Measurements from ENCODE around the gene MRFAP1L1.
"Not testable (repeated sequence)": the region's sequence is repeated elsewhere in the genome, so short reads cannot be mapped to it uniquely, and the experiment has no call there.

Gene MRFAP1L1

GRCh38 chr4:6728320-6729029, 18.8 kb upstream of the MRFAP1L1 start:
- Histone ChIP-seq H3K27me3 (replicated peaks; ENCODE audit: insufficient read depth, low read length) (peaks cover 17% of the 10 kb centered on the region), H3K79me2 (ENCODE audit: low read length) (no peaks in the 10 kb centered on the region), H2AFZ (ENCODE audit: low read length) (no peak overlapping the region), H3K36me3 (replicated peaks; ENCODE audit: insufficient read depth, low read length) (no peaks in the 10 kb centered on the region), H3K4me3 (ENCODE audit: low read length) (no peak overlapping the region), H4K20me1 (ENCODE audit: insufficient read depth, low read length) (no peaks in the 10 kb centered on the region; the same call in 1 of the 2 replicates), H3K9ac (ENCODE audit: low read length) (no peak overlapping the region), H3K4me1 (ENCODE audit: low read length) (no peaks in the 10 kb centered on the region), H3K9me2 (replicated peaks; ENCODE audit: insufficient read depth, low read length) (no peaks in the 10 kb centered on the region), H3K9me3 (replicated peaks; ENCODE audit: insufficient read depth, low read length) (no peaks in the 10 kb centered on the region), H3F3A (ENCODE audit: insufficient read depth, low read length) (no peaks in the 10 kb centered on the region), H3K4me2 (ENCODE audit: low read depth, low read length) (no peak overlapping the region), H3K27ac (ENCODE audit: low read length) (no peak overlapping the region)
- TF ChIP-seq EZH2 (optimal IDR thresholded peaks at IDR 0.05; ENCODE audit: low read depth, low read length) (no peak), EZH2phosphoT487 (IDR thresholded peaks at IDR 0.05; ENCODE audit: low read length) (no peak)
- TF ChIP-seq, protein P1, sequence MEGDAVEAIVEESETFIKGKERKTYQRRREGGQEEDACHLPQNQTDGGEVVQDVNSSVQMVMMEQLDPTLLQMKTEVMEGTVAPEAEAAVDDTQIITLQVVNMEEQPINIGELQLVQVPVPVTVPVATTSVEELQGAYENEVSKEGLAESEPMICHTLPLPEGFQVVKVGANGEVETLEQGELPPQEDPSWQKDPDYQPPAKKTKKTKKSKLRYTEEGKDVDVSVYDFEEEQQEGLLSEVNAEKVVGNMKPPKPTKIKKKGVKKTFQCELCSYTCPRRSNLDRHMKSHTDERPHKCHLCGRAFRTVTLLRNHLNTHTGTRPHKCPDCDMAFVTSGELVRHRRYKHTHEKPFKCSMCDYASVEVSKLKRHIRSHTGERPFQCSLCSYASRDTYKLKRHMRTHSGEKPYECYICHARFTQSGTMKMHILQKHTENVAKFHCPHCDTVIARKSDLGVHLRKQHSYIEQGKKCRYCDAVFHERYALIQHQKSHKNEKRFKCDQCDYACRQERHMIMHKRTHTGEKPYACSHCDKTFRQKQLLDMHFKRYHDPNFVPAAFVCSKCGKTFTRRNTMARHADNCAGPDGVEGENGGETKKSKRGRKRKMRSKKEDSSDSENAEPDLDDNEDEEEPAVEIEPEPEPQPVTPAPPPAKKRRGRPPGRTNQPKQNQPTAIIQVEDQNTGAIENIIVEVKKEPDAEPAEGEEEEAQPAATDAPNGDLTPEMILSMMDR (IDR thresholded peaks at IDR 0.05; ENCODE audit: low read length): no peak
- DNase-seq: no peak

DNA sequence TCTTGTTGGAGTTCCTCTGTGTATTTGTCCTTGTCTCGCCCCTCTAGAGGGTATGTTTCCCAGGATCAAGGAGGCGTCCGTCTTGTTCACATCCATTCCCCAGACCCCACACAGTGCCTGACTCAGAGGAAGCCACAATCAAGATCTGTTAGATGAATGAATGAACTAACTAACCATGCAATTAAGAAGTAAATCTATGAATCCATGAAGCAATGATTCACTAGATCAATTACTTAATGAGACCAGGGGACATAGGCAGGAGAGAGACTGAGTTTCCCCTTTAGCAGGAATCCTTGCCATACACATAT, 18.2 kb upstream of the MRFAP1L1 start:
- no peak for TF ChIP-seq EZH2phosphoT487 (IDR thresholded peaks at IDR 0.05; ENCODE audit: low read length)
- TF ChIP-seq, protein P1 (IDR thresholded peaks at IDR 0.05; ENCODE audit: low read length): no peak
- TF ChIP-seq EZH2 (optimal IDR thresholded peaks at IDR 0.05; ENCODE audit: low read depth, low read length): no peak
- Histone ChIP-seq H3K9ac (ENCODE audit: low read length) (no peak overlapping the region), H3K36me3 (replicated peaks; ENCODE audit: insufficient read depth, low read length) (no peaks in the 10 kb centered on the region), H3K27ac (ENCODE audit: low read length) (no peak overlapping the region), H3F3A (ENCODE audit: insufficient read depth, low read length) (no peaks in the 10 kb centered on the region), H3K4me2 (ENCODE audit: low read depth, low read length) (no peak overlapping the region), H3K79me2 (ENCODE audit: low read length) (no peaks in the 10 kb centered on the region), H3K9me2 (replicated peaks; ENCODE audit: insufficient read depth, low read length) (no peaks in the 10 kb centered on the region), H3K9me3 (replicated peaks; ENCODE audit: insufficient read depth, low read length) (no peaks in the 10 kb centered on the region), H3K27me3 (replicated peaks; ENCODE audit: insufficient read depth, low read length) (peaks cover 17% of the 10 kb centered on the region), H4K20me1 (ENCODE audit: insufficient read depth, low read length) (no peaks in the 10 kb centered on the region; the same call in 1 of the 2 replicates), H2AFZ (ENCODE audit: low read length) (no peak overlapping the region), H3K4me1 (ENCODE audit: low read length) (no peaks in the 10 kb centered on the region), H3K4me3 (ENCODE audit: low read length) (no peak overlapping the region)
- no peak for DNase-seq

DNA sequence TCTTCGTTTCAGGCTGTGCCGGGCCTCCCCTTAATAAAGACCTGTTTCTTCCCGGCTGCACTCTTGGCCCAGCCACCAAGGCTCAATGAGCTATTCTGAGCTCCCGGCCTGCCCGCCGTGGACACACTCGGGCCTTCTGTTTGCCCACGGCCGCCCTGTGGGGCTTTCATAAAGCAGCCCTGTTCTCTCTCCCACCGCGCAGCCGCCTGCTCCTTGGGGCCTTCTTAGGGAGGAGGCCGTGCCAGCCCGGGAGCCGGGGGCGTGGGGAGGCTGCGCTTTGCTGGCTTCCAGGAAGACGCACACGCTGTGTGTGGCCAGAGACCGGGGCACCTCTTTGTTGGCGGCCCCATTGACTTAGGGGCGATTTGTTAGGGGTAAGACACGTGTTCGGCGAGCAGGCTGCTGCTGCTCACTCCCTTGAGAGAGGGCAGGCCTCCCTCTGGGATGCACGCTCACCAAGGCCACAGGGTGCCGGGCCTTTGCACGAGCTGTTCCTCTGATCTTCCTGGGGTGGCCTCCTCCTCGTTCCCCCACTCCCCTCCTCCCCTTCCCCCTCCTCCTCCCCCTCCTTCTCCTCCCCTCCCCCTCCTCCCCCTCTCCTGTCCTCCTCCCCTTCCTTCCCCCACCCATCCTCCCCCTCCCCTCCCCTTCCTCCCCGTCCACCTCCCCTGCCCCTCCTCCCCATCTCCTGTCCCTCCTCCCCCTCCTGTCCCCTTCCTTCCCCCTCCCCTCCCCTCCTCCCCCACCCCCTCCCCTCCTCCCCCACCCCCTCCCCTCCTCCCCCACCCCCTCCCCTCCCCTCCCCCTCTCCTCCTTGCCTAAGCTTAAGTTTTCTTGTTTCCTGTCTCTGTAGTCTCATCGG, 17.6 kb upstream of the MRFAP1L1 start:
- Histone ChIP-seq H3K9ac (ENCODE audit: low read length) (no peak overlapping the region), H3F3A (ENCODE audit: insufficient read depth, low read length) (no peaks in the 10 kb centered on the region), H3K9me2 (replicated peaks; ENCODE audit: insufficient read depth, low read length) (no peaks in the 10 kb centered on the region), H3K9me3 (replicated peaks; ENCODE audit: insufficient read depth, low read length) (no peaks in the 10 kb centered on the region), H3K27me3 (replicated peaks; ENCODE audit: insufficient read depth, low read length) (peaks cover 17% of the 10 kb centered on the region), H2AFZ (ENCODE audit: low read length) (no peak overlapping the region), H3K27ac (ENCODE audit: low read length) (no peak overlapping the region), H3K79me2 (ENCODE audit: low read length) (no peaks in the 10 kb centered on the region), H3K4me2 (ENCODE audit: low read depth, low read length) (no peak overlapping the region), H3K4me1 (ENCODE audit: low read length) (no peaks in the 10 kb centered on the region), H3K4me3 (ENCODE audit: low read length) (no peak overlapping the region), H4K20me1 (ENCODE audit: insufficient read depth, low read length) (no peaks in the 10 kb centered on the region; the same call in 1 of the 2 replicates), H3K36me3 (replicated peaks; ENCODE audit: insufficient read depth, low read length) (no peaks in the 10 kb centered on the region)
- no peak for TF ChIP-seq EZH2phosphoT487 (IDR thresholded peaks at IDR 0.05; ENCODE audit: low read length)
- no peak for DNase-seq

GRCh38 chr4:6725427-6725961, 15.8 kb upstream of the MRFAP1L1 start:
- H3K79me2 ChIP-seq (ENCODE audit: low read length); H2AFZ ChIP-seq (ENCODE audit: low read length); DNase-seq; H3K9ac ChIP-seq (ENCODE audit: low read length); H3F3A ChIP-seq (ENCODE audit: insufficient read depth, low read length); H3K27ac ChIP-seq (ENCODE audit: low read length); H3K36me3 ChIP-seq (replicated peaks; ENCODE audit: insufficient read depth, low read length); H4K20me1 ChIP-seq (ENCODE audit: insufficient read depth, low read length); H3K9me3 ChIP-seq (replicated peaks; ENCODE audit: insufficient read depth, low read length); H3K4me1 ChIP-seq (ENCODE audit: low read length); H3K9me2 ChIP-seq (replicated peaks; ENCODE audit: insufficient read depth, low read length); H3K4me2 ChIP-seq (ENCODE audit: low read depth, low read length); H3K4me3 ChIP-seq (ENCODE audit: low read length): not testable (repeated sequence)
- peaks cover 12% of the 10 kb centered on the region; the same call in 1 of the 2 replicates for H3K27me3 ChIP-seq (replicated peaks; ENCODE audit: insufficient read depth, low read length)
